Fibroblast of pulmonary artery (primary cell): Measurements from ENCODE around the gene DNAJB9.

Experiments
- DNase-seq: peaks from one replicate; pipeline ENCODE4 v3.0.0-alpha.2; 2010; ENCODE audit warnings: low read depth
- H3K4me3 ChIP-seq: replicated peaks from 2 replicates; pipeline ENCODE4 v1.5.1; 2011; ENCODE audit warnings: low read depth, mild to moderate bottlenecking, control low read depth, low read length, moderate library complexity
- CTCF ChIP-seq: IDR thresholded peaks from 2 replicates; pipeline ENCODE4 v1.5.1; 2011; ENCODE audit warnings: mild to moderate bottlenecking, control low read depth, low read length, inconsistent platforms; ENCODE audit errors: missing control alignments

The DNAJB9 gene

GRCh38 chr7:108598153-108598552 lies 28.5 kb downstream of the DNAJB9 start:
- H3K4me3 ChIP-seq, result no peak overlapping the region
- no peak for TF ChIP-seq CTCF
- no peak for DNase-seq

- TF ChIP-seq CTCF, result no peak
- no peak for DNase-seq
- H3K4me3 ChIP-seq, result no peak overlapping the region
These were observed 29.4 kb downstream of the DNAJB9 start for GRCh38 chr7:108598914-108599580.

GRCh38 chr7:108600399-108600798 lies 30.7 kb downstream of the DNAJB9 start:
- no peak for DNase-seq
- no peak overlapping the region for H3K4me3 ChIP-seq
- no peak for TF ChIP-seq CTCF

GRCh38 chr7:108603656-108604306 lies 34.1 kb downstream of the DNAJB9 start:
- H3K4me3 ChIP-seq, result no peak overlapping the region
- DNase-seq, result no peak
- TF ChIP-seq CTCF, result no peak

- DNase-seq, result no peak
- no peak overlapping the region for H3K4me3 ChIP-seq
- TF ChIP-seq CTCF, result no peak
These were observed 34.8 kb downstream of the DNAJB9 start for GRCh38 chr7:108604307-108605077.

- no peak overlapping the region for H3K4me3 ChIP-seq
- TF ChIP-seq CTCF, result no peak
- DNase-seq, result no peak
These were observed 36.0 kb downstream of the DNAJB9 start for GRCh38 chr7:108605559-108606201.
